Epithelial cell of esophagus (primary cell): ENCODE data around the gene SIT1.
A peak's percentile ranks its signal among the peaks of the same experiment; 100 is the strongest.

ENCODE experiments used
- DNase-seq: peaks from one replicate; pipeline ENCODE4 v3.0.0; 2010; ENCODE audit warnings: low read depth
- H3K4me3 ChIP-seq: 2 replicates; pipeline ENCODE4 v1.5.1; 2011; ENCODE audit warnings: mild to moderate bottlenecking, low read length, control low read depth
- CTCF ChIP-seq: IDR thresholded peaks from 2 replicates; pipeline ENCODE4 v1.5.1; 2011; ENCODE audit warnings: low read depth, mild to moderate bottlenecking, low read length, control low read depth, inconsistent platforms; ENCODE audit not compliant: insufficient read depth; ENCODE audit errors: missing control alignments

The SIT1 gene

GRCh38 chr9:35609820-35610163 is 40.9 kb downstream of the SIT1 start:
- no peak overlapping the region for H3K4me3 ChIP-seq
- DNase-seq, result no peak
- no peak for TF ChIP-seq CTCF

- no peak for DNase-seq
Observed at GRCh38 chr9:35609001-35609819, 41.5 kb downstream of the SIT1 start.

DNA sequence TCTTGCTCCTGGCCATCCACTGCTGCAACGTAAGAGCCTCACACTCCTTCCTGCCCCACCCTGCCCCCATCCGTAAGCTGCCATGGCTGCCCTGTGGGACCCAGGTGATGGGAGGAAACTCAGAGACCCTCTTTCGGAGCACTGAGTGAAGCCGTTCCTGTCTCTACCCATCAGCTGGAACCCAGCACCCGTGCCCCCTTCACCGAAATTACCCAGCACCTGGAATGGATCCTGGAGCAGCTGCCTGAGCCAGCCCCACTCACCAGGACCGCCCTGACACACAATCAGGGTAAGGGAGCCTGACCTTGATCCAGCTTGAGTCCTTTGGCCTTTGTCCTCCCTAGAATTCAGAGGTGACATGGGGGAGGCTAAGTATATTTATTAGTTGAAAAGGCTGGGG is 42.5 kb downstream of the SIT1 start:
- TF ChIP-seq CTCF, result no peak
- no peak for DNase-seq
- H3K4me3 ChIP-seq, result no peak overlapping the region

More at GRCh38 chr9:35609001-35609819, 41.5 kb downstream of the SIT1 start:
- no peak for TF ChIP-seq CTCF
- H3K4me3 ChIP-seq, result no peak overlapping the region

GRCh38 chr9:35606726-35607125 is 44.0 kb downstream of the SIT1 start:
- no peak for TF ChIP-seq CTCF
- no peak overlapping the region for H3K4me3 ChIP-seq

GRCh38 chr9:35606138-35606504 is 44.6 kb downstream of the SIT1 start:
- DNase-seq, result no peak
- TF ChIP-seq CTCF, result no peak
- H3K4me3 ChIP-seq, result peak overlapping the region; percentile 82

More at GRCh38 chr9:35606726-35607125, 44.0 kb downstream of the SIT1 start:
- DNase-seq, result no peak

- DNase-seq, result peak; percentile 23
- no peak for TF ChIP-seq CTCF
- peak overlapping the region; percentile 82 for H3K4me3 ChIP-seq
Observed at GRCh38 chr9:35605351-35606137, 45.2 kb downstream of the SIT1 start.
